ENCODE data around the gene CGB7.
"Not testable (repeated sequence)": the region's sequence is repeated elsewhere in the genome, so short reads cannot be mapped to it uniquely, and the experiment has no call there.

DNA sequence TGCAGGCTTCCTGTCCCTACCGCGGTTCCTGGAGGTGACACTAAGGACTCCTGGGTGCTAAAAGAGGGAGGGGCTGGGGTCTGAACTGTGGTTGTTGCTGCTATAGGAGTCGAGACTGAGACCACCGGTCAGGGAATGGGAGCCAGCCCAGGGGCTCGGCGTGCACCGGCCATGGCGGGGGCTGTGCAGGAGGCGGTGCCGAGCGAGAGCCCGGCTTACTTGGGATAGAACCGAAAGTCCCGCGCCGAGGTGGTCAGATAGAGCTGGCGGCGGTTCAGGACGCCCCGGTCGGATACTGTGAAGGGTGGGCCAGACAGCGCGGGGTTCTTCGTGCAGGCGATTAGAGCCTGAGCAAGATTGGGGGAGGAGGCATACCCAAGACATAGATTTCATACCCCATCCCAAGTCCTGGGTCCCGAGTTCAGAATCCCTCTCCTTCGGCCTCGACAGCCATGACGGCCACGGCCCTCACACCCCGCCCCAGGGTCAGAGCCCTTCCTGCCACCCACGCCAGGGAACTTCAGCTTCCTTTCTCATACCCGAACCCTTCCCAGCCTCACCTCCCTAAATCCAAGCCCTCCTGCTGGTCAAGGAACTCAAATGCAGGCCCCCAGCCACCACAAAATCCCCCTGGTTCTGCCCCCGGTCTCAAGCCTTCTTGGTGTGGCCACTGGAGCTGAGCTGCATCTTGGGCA lies 500 bp downstream of the CGB7 start:
- TF ChIP-seq, protein P1, sequence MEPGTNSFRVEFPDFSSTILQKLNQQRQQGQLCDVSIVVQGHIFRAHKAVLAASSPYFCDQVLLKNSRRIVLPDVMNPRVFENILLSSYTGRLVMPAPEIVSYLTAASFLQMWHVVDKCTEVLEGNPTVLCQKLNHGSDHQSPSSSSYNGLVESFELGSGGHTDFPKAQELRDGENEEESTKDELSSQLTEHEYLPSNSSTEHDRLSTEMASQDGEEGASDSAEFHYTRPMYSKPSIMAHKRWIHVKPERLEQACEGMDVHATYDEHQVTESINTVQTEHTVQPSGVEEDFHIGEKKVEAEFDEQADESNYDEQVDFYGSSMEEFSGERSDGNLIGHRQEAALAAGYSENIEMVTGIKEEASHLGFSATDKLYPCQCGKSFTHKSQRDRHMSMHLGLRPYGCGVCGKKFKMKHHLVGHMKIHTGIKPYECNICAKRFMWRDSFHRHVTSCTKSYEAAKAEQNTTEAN (CRISPR knock-in tag; conservative IDR thresholded peaks at IDR 0.05), result not testable (repeated sequence)
- TF ChIP-seq PHB2 (IDR thresholded peaks at IDR 0.05; ENCODE audit: partially characterized antibody); SP2 (CRISPR knock-in tag; IDR thresholded peaks at IDR 0.05); ZNF446 (CRISPR knock-in tag; IDR thresholded peaks at IDR 0.05): not testable (repeated sequence)
- TF ChIP-seq, protein P2, sequence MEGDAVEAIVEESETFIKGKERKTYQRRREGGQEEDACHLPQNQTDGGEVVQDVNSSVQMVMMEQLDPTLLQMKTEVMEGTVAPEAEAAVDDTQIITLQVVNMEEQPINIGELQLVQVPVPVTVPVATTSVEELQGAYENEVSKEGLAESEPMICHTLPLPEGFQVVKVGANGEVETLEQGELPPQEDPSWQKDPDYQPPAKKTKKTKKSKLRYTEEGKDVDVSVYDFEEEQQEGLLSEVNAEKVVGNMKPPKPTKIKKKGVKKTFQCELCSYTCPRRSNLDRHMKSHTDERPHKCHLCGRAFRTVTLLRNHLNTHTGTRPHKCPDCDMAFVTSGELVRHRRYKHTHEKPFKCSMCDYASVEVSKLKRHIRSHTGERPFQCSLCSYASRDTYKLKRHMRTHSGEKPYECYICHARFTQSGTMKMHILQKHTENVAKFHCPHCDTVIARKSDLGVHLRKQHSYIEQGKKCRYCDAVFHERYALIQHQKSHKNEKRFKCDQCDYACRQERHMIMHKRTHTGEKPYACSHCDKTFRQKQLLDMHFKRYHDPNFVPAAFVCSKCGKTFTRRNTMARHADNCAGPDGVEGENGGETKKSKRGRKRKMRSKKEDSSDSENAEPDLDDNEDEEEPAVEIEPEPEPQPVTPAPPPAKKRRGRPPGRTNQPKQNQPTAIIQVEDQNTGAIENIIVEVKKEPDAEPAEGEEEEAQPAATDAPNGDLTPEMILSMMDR (CRISPR knock-in tag; IDR thresholded peaks at IDR 0.05), result not testable (repeated sequence)
- TF ChIP-seq, protein P3, sequence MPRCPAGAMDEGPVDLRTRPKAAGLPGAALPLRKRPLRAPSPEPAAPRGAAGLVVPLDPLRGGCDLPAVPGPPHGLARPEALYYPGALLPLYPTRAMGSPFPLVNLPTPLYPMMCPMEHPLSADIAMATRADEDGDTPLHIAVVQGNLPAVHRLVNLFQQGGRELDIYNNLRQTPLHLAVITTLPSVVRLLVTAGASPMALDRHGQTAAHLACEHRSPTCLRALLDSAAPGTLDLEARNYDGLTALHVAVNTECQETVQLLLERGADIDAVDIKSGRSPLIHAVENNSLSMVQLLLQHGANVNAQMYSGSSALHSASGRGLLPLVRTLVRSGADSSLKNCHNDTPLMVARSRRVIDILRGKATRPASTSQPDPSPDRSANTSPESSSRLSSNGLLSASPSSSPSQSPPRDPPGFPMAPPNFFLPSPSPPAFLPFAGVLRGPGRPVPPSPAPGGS (CRISPR knock-in tag; IDR thresholded peaks at IDR 0.05), result not testable (repeated sequence)
